ENCODE results near the gene NAAA. TPM values are rescaled to one million over a fixed set of nuclear protein-coding genes. Genes with fewer than 3 reads are reported as not detected.

Gene NAAA
- polyA plus RNA-seq, 3 donors = 170 to 308 (median 231) TPM

DNA sequence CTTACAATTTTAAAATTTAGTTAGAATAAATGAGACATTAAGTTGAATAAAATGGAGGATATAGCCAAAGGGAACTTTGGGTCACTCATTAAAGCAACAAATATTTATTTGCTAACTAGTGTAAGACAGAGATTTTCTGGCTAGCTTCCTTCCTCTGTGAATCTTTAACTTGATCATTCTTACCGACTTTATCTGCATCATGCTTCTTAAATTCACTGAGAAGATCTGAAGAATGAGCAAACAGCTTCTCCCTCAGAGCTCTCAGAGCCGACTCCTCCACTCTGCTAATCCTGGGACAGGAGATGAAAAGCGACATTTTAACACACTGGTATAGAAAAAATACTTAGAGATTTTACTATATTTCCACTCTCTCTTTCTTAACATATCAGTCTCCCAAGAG, 73.7 kb downstream of the NAAA start:
- peaks cover 3 to 7% (median 4%) of the 10 kb centered on the region in 3 donors for H3K27me3 Mint-ChIP-seq (ENCODE audit: low read depth in 3 of 3)
- no peaks in the 10 kb centered on the region for H3K79me2 ChIP-seq (ENCODE audit: insufficient read depth, low read length)
- intact Hi-C loops (cut with micrococcal nuclease) = no loop called here
- TF ChIP-seq, protein P1, sequence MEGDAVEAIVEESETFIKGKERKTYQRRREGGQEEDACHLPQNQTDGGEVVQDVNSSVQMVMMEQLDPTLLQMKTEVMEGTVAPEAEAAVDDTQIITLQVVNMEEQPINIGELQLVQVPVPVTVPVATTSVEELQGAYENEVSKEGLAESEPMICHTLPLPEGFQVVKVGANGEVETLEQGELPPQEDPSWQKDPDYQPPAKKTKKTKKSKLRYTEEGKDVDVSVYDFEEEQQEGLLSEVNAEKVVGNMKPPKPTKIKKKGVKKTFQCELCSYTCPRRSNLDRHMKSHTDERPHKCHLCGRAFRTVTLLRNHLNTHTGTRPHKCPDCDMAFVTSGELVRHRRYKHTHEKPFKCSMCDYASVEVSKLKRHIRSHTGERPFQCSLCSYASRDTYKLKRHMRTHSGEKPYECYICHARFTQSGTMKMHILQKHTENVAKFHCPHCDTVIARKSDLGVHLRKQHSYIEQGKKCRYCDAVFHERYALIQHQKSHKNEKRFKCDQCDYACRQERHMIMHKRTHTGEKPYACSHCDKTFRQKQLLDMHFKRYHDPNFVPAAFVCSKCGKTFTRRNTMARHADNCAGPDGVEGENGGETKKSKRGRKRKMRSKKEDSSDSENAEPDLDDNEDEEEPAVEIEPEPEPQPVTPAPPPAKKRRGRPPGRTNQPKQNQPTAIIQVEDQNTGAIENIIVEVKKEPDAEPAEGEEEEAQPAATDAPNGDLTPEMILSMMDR (IDR thresholded peaks at IDR 0.05) = no peak
- no peak for DNase-seq
- no peak overlapping the region for H2AFZ ChIP-seq (ENCODE audit: insufficient read depth, low read depth, low read length, poor library complexity, severe bottlenecking)
- no peaks in the 10 kb centered on the region for H3K27me3 ChIP-seq (ENCODE audit: control insufficient read depth in 2 of 2, insufficient read depth in 2 of 2, low read length in 2 of 2)
- H3K4me2 ChIP-seq (replicated peaks; ENCODE audit: extremely low read depth, low read length, poor library complexity, severe bottlenecking) = no peak overlapping the region
- no peaks in the 10 kb centered on the region for H4K20me1 ChIP-seq (ENCODE audit: insufficient read depth, low read length)
- H3K4me3 ChIP-seq (replicated peaks in 1 of 3; ENCODE audit: low read depth in 2 of 3, low read length in 3 of 3) = no peak overlapping the region
- H3K4me1 ChIP-seq (ENCODE audit: control insufficient read depth in 1 of 2, insufficient read depth in 2 of 2, low read length in 2 of 2) = no peaks in the 10 kb centered on the region
- H3K9ac ChIP-seq (ENCODE audit: insufficient read depth, low read length, poor library complexity, severe bottlenecking) = no peak overlapping the region
- H3K4me3 Mint-ChIP-seq = no peak overlapping the region
- no peaks in the 10 kb centered on the region for H3K4me1 Mint-ChIP-seq
- no peak overlapping the region for H3K27ac Mint-ChIP-seq
- WGBS (ENCODE audit: insufficient coverage) = 25% methylated on average over 1 of the region's 3 CpGs
- H3K36me3 Mint-ChIP-seq = no peaks in the 10 kb centered on the region
- H3K36me3 ChIP-seq (replicated peaks in 1 of 2; ENCODE audit: control insufficient read depth in 1 of 2, insufficient read depth in 2 of 2, low read length in 2 of 2) = no peaks in the 10 kb centered on the region
- H3K9me3 ChIP-seq (replicated peaks in 1 of 2; ENCODE audit: control insufficient read depth in 1 of 2, insufficient read depth in 1 of 2, low read length in 2 of 2) = no peaks in the 10 kb centered on the region
- peaks cover 0 to 3% (median 0%) of the 10 kb centered on the region in 7 donors for H3K9me3 Mint-ChIP-seq
- H3K27ac ChIP-seq (ENCODE audit: low read depth in 1 of 2, low read length in 2 of 2) = no peak overlapping the region

Other genes starting within 250 kb of the NAAA start
- 10 to 100 TPM; 15.4 to 26.9 (median 17.5) TPM for gene USO1, start 216.4 kb downstream of the NAAA start, polyA plus RNA-seq
- under 1 TPM in 1 of 3 donors, not detected in 2; 0.25 TPM for gene PPEF2, start 38.6 kb downstream of the NAAA start, polyA plus RNA-seq
- gene SDAD1, start 49.9 kb upstream of the NAAA start, polyA plus RNA-seq = 10 to 100 TPM in 2 of 3 donors, 1 to 10 TPM in 1; 8.9 to 38.1 (median 20.7) TPM
- gene CXCL9, start 66.5 kb upstream of the NAAA start, polyA plus RNA-seq = under 1 TPM; 0.46 to 0.95 (median 0.55) TPM
- 10 to 100 TPM in 2 of 3 donors, 1 to 10 TPM in 1; 5.5 to 16.5 (median 16.3) TPM for gene CXCL10, start 82.5 kb upstream of the NAAA start, polyA plus RNA-seq
- under 1 TPM; 0.15 to 0.36 (median 0.25) TPM for gene CXCL11, start 95.1 kb upstream of the NAAA start, polyA plus RNA-seq
- not detected for gene ART3, start 133.7 kb upstream of the NAAA start, polyA plus RNA-seq
- gene NUP54, start 207.4 kb upstream of the NAAA start, polyA plus RNA-seq = 10 to 100 TPM; 15.0 to 25.0 (median 16.2) TPM